HCT116 (cell line): ENCODE data around the gene CYP2D6. TPM values are rescaled to one million over a fixed set of nuclear protein-coding genes. Genes with fewer than 3 reads are reported as not detected.

Source experiments
- ATAC-seq: fragments of 200-7000 bp; cut with Tn5 transposase; 2 replicates; pipeline ENCODE4 v1.9.1; 2020; ENCODE audit warnings: mild to moderate bottlenecking, moderate library complexity
- BruUV-seq: library from RNA; stranded (reverse); fragments of 400-500 nt; replicated peaks from 2 replicates; lab custom pipeline; 2021; lab: Mats Ljungman, UMichigan
- CTCF ChIA-PET: fragments of 300-600 bp; sonication (Branson Sonifier 250); formaldehyde crosslinking; loops from one replicate; lab custom pipeline; 2021; ENCODE audit warnings: antibody characterized with exemption; lab: Charles Lee
- POLR2A ChIA-PET: fragments of 300-600, 350-600 bp; sonication (Branson Sonifier 250); formaldehyde crosslinking; loops from one replicate; lab custom pipeline; 2021; ENCODE audit warnings: antibody characterized with exemption; lab: Charles Lee
- RAD21 ChIA-PET, 2 experiments: fragments of 300-600 bp; sonication (Branson Sonifier 250); formaldehyde crosslinking; loops; one replicate each; lab custom pipeline; 2023; ENCODE audit warnings: low total read pairs in 2 of 2; ENCODE audit not compliant: uncharacterized antibody in 2 of 2, unreplicated experiment in 2 of 2, low non-redundant PET in 1 of 2; lab: Charles Lee
- DNase-seq: peaks from one replicate; pipeline ENCODE4 v3.0.0-alpha.2; 2010; ENCODE audit warnings: low read depth, low spot score
- H2AFZ ChIP-seq: fragments of 200-600 bp; shearing (Covaris generic), sonication (generic); 2 replicates; pipeline ENCODE4 v1.6.1; 2017; ENCODE audit warnings: low read depth, mixed run types, mixed read lengths, antibody characterized with exemption, low read length; ENCODE audit not compliant: poor library complexity, severe bottlenecking
- H3K27ac ChIP-seq: 2 replicates; pipeline ENCODE4 v1.5.1; 2012; ENCODE audit warnings: low read depth, low read length
- H3K27me3 ChIP-seq: fragments of 200-600 bp; sonication (generic); 2 replicates; pipeline ENCODE4 v1.6.1; 2016; ENCODE audit warnings: mixed run types, low read length, mixed read lengths; ENCODE audit not compliant: insufficient read depth
- H3K36me3 ChIP-seq, 2 experiments: fragments of 200-500 bp in 1 of 2; fragments of 200-600 bp in 1 of 2; sonication (Bioruptor generic) in 1 of 2; sonication (generic) in 1 of 2; 2 replicates each; pipeline versions ENCODE4 v1.5.1 to v1.6.1; 2014 to 2016; ENCODE audit warnings: low read length in 2 of 2, inconsistent platforms in 1 of 2, mixed read lengths in 1 of 2, mixed run types in 1 of 2; ENCODE audit not compliant: insufficient read depth in 2 of 2, control insufficient read depth in 1 of 2
- H3K4me1 ChIP-seq, 2 experiments: fragments of 200-600 bp in 1 of 2; sonication (generic) in 1 of 2; 2 replicates each; pipeline versions ENCODE4 v1.5.1 to v1.6.1; 2012 to 2017; ENCODE audit warnings: low read length in 2 of 2, inconsistent platforms in 1 of 2, mild to moderate bottlenecking in 1 of 2, mixed read lengths in 1 of 2, mixed run types in 1 of 2, moderate library complexity in 1 of 2; ENCODE audit not compliant: insufficient read depth in 2 of 2, control insufficient read depth in 1 of 2
- H3K4me2 ChIP-seq: fragments of 200-600 bp; sonication (generic); 2 replicates; pipeline ENCODE4 v1.6.1; 2017; ENCODE audit warnings: mixed run types, low read length, mixed read lengths
- H3K4me3 ChIP-seq, 2 experiments: fragments of 200-600 bp in 1 of 2; sonication (generic) in 1 of 2; replicated peaks in 1 of 2; 2 replicates each; pipeline ENCODE4 v1.5.1; 2011 to 2016; ENCODE audit warnings: low read length in 2 of 2, control low read depth in 1 of 2, low read depth in 1 of 2, mild to moderate bottlenecking in 1 of 2, mixed read lengths in 1 of 2, mixed run types in 1 of 2
- H3K79me2 ChIP-seq: fragments of 200-600 bp; sonication (generic); 2 replicates; pipeline ENCODE4 v1.6.1; 2017; ENCODE audit warnings: mild to moderate bottlenecking, mixed run types, low read length, moderate library complexity, mixed read lengths; ENCODE audit not compliant: insufficient read depth
- H3K9ac ChIP-seq: fragments of 200-600 bp; sonication (generic); 2 replicates; pipeline ENCODE4 v1.6.1; 2016; ENCODE audit warnings: low read length, mixed read lengths
- H3K9me2 ChIP-seq: fragments of 200-600 bp; sonication (generic), shearing (Covaris generic); 2 replicates; pipeline ENCODE4 v1.6.1; 2017; ENCODE audit warnings: mixed run types, mild to moderate bottlenecking, moderate library complexity; ENCODE audit not compliant: insufficient read depth
- H3K9me3 ChIP-seq, 2 experiments: fragments of 200-500 bp in 1 of 2; fragments of 200-600 bp in 1 of 2; sonication (Bioruptor generic) in 1 of 2; sonication (generic) in 1 of 2; 2 replicates each; pipeline ENCODE4 v1.6.1; 2014 to 2017; ENCODE audit warnings: low read length in 2 of 2, mixed read lengths in 2 of 2, inconsistent platforms in 1 of 2, low read depth in 1 of 2, mild to moderate bottlenecking in 1 of 2, mixed run types in 1 of 2, moderate library complexity in 1 of 2; ENCODE audit not compliant: control insufficient read depth in 1 of 2, insufficient read depth in 1 of 2
- H4K20me1 ChIP-seq: fragments of 200-600 bp; sonication (generic), shearing (Covaris generic); 2 replicates; pipeline ENCODE4 v1.6.1; 2017; ENCODE audit warnings: mixed run types, mild to moderate bottlenecking, moderate library complexity; ENCODE audit not compliant: insufficient read depth
- ATF3 ChIP-seq: IDR thresholded peaks from 2 replicates; pipeline ENCODE4 v1.6.1; 2012
- CBX3 ChIP-seq: IDR thresholded peaks from 2 replicates; pipeline ENCODE4 v1.6.1; 2012; ENCODE audit warnings: low read depth
- CEBPB ChIP-seq: IDR thresholded peaks from 2 replicates; pipeline ENCODE4 v1.6.1; 2012; ENCODE audit warnings: low read depth
- EGR1 ChIP-seq: IDR thresholded peaks from 2 replicates; pipeline ENCODE4 v1.6.1; 2012; ENCODE audit warnings: low read depth
- ELF1 ChIP-seq: IDR thresholded peaks from 2 replicates; pipeline ENCODE4 v1.6.1; 2012; ENCODE audit warnings: low read depth, borderline replicate concordance
- EZH2phosphoT487 ChIP-seq: fragments of 200-600 bp; IDR thresholded peaks from 2 replicates; pipeline ENCODE4 v1.6.1; 2018; ENCODE audit warnings: antibody characterized with exemption, borderline replicate concordance
- JUND ChIP-seq: IDR thresholded peaks from 2 replicates; pipeline ENCODE4 v1.6.1; 2012
- POLR2A ChIP-seq: IDR thresholded peaks from 2 replicates; pipeline ENCODE4 v1.7.0; 2011; ENCODE audit warnings: borderline replicate concordance; ENCODE audit not compliant: insufficient read depth, insufficient read length; ENCODE audit errors: extremely low read depth
- SIN3A ChIP-seq: IDR thresholded peaks from 2 replicates; pipeline ENCODE4 v1.6.1; 2012; ENCODE audit warnings: low read depth
- SP1 ChIP-seq: IDR thresholded peaks from 2 replicates; pipeline ENCODE4 v1.6.1; 2012; ENCODE audit warnings: low read depth
- SRF ChIP-seq: IDR thresholded peaks from 2 replicates; pipeline ENCODE4 v1.6.1; 2012; ENCODE audit warnings: low read depth
- TCF7L2 ChIP-seq: IDR thresholded peaks from 2 replicates; pipeline ENCODE4 v1.7.0; 2011; ENCODE audit warnings: borderline replicate concordance, inconsistent platforms; ENCODE audit not compliant: insufficient read depth, insufficient read length; ENCODE audit errors: extremely low read depth
- YY1 ChIP-seq: IDR thresholded peaks from 2 replicates; pipeline ENCODE4 v1.6.1; 2011; ENCODE audit warnings: low read length, low read depth, moderate library complexity, mild to moderate bottlenecking; ENCODE audit not compliant: insufficient replicate concordance; ENCODE audit errors: extremely low read depth
- ZBTB33 ChIP-seq: IDR thresholded peaks from 2 replicates; pipeline ENCODE4 v1.6.1; 2011; ENCODE audit warnings: mild to moderate bottlenecking, low read length, moderate library complexity; ENCODE audit not compliant: insufficient replicate concordance; ENCODE audit errors: extremely low read depth
- ZFX ChIP-seq: fragments of 450-650 bp; IDR thresholded peaks from 2 replicates; pipeline ENCODE4 v1.6.1; 2017
- ZNF274 ChIP-seq: fragments of 200-500 bp; sonication (Bioruptor generic); IDR thresholded peaks from 2 replicates; pipeline ENCODE4 v1.6.1; 2014; ENCODE audit warnings: mild to moderate bottlenecking, low read depth, low read length, inconsistent platforms
- intact Hi-C: fragments of 100-400 bp; cut with micrococcal nuclease; formaldehyde crosslinking; loops from 2 replicates; pipeline ENCODE4 v1.10.0; 2022
- total RNA-seq: library from RNA; stranded (reverse); gene quantifications from one replicate; pipeline ENCODE4 v1.2.1, GENCODE V29; 2021; ENCODE audit not compliant: unreplicated experiment

The CYP2D6 gene
- total RNA-seq, 1 experiment from 2014 or later = 1.9 TPM

GRCh38 chr22:42171417-42171816 is 40.8 kb upstream of the CYP2D6 start:
- H3K9ac ChIP-seq = no peak overlapping the region
- H3K27ac ChIP-seq = no peak overlapping the region
- H3K4me3 ChIP-seq = no peak overlapping the region
- no TSS peak for BruUV-seq
- H3K4me1 ChIP-seq = no peaks in the 10 kb centered on the region
- POLR2A ChIA-PET = no interaction called here
- H3K79me2 ChIP-seq = peaks cover 30% of the 10 kb centered on the region
- no peak overlapping the region for H3K4me2 ChIP-seq
- peaks cover 0 to 9% of the 10 kb centered on the region in 2 experiments; a peak in 1 of 4 replicates for H3K36me3 ChIP-seq
- no peaks in the 10 kb centered on the region for H3K27me3 ChIP-seq
- no peak overlapping the region for H2AFZ ChIP-seq
- ATAC-seq = no peak
- no peak for DNase-seq
- RAD21 ChIA-PET = no interaction called here
- CTCF ChIA-PET = interaction anchor here (1.6 to 4.7 kb wide), 2 partner anchors 266 to 273 kb away, joined by 6 to 28 read pairs; no protein-coding TSS in a partner anchor
- no peaks in the 10 kb centered on the region for H4K20me1 ChIP-seq
- TF ChIP-seq CEBPB (no peak), ATF3 (no peak), ZBTB33 (no peak), ZFX (no peak), POLR2A (no peak), CBX3 (no peak), SIN3A (no peak), YY1 (no peak)
- TF ChIP-seq, all 23 proteins: peak for 0
- H3K9me3 ChIP-seq = no peaks in the 10 kb centered on the region
- H3K9me2 ChIP-seq = no peaks in the 10 kb centered on the region
- intact Hi-C loops = no loop called here

- intact Hi-C loops = no loop called here
- Histone ChIP-seq H3K27me3 (no peaks in the 10 kb centered on the region), H3K4me1 (no peaks in the 10 kb centered on the region), H3K9me2 (no peaks in the 10 kb centered on the region), H2AFZ (no peak overlapping the region), H3K4me2 (no peak overlapping the region), H3K9ac (no peak overlapping the region), H3K36me3 (peaks cover 0 to 9% of the 10 kb centered on the region in 2 experiments; a peak in 1 of 4 replicates), H3K4me3 (no peak overlapping the region), H3K9me3 (no peaks in the 10 kb centered on the region), H3K79me2 (peaks cover 30% of the 10 kb centered on the region), H4K20me1 (no peaks in the 10 kb centered on the region), H3K27ac (no peak overlapping the region)
- no peak for ATAC-seq
- BruUV-seq = no TSS peak
- ChIA-PET RAD21 (no interaction called here), CTCF (interaction anchor here (1.6 to 4.7 kb wide), 2 partner anchors 81 to 266 kb away, joined by 3 to 28 read pairs; partner anchors contain the start of gene NDUFA6), POLR2A (no interaction called here)
- DNase-seq = no peak
- TF ChIP-seq CBX3 (no peak), YY1 (no peak), TCF7L2 (no peak), POLR2A (no peak), ZFX (no peak), EGR1 (no peak), ZNF274 (no peak), SP1 (no peak), ZBTB33 (no peak), JUND (no peak), EZH2phosphoT487 (no peak), SRF (no peak), ELF1 (no peak)
These were observed 40.3 kb upstream of the CYP2D6 start for GRCh38 chr22:42170946-42171345.
